OCI-LY3 (cell line): ENCODE data around the gene TDP2.

ENCODE experiments used
- H2AFZ ChIP-seq: fragments of 200-600, 300-600 bp; shearing (Covaris generic); 2 replicates; pipeline ENCODE4 v1.6.0; 2014; ENCODE audit warnings: antibody characterized with exemption, low read depth, low read length
- H3K27ac ChIP-seq: fragments of 200-600, 300-600 bp; sonication (generic); 2 replicates; pipeline ENCODE4 v1.5.1; 2014; ENCODE audit warnings: mild to moderate bottlenecking, low read length, moderate library complexity, mixed read lengths
- H3K27me3 ChIP-seq: fragments of 200-600, 300-600 bp; sonication (generic); 2 replicates; pipeline ENCODE4 v1.6.1; 2014; ENCODE audit warnings: low read depth, low read length, mixed read lengths
- H3K36me3 ChIP-seq: fragments of 200-600, 300-600 bp; sonication (generic); replicated peaks from 2 replicates; pipeline ENCODE3; 2014; ENCODE audit warnings: low read depth, low read length, mixed read lengths
- H3K4me1 ChIP-seq: fragments of 300-600, 200-600 bp; sonication (generic); 2 replicates; pipeline ENCODE4 v1.6.1; 2014; ENCODE audit warnings: low read length, mixed read lengths
- H3K4me2 ChIP-seq: fragments of 200-600, 300-600 bp; sonication (generic); 2 replicates; pipeline ENCODE4 v1.6.1; 2014; ENCODE audit warnings: low read length, mixed read lengths
- H3K4me3 ChIP-seq: fragments of 300-600, 200-600 bp; sonication (generic); 2 replicates; pipeline ENCODE4 v1.5.1; 2014; ENCODE audit warnings: antibody characterized with exemption, mild to moderate bottlenecking, low read length, moderate library complexity
- H3K79me2 ChIP-seq: fragments of 300-600, 200-600 bp; shearing (Covaris generic); 2 replicates; pipeline ENCODE4 v1.6.1; 2014; ENCODE audit warnings: mild to moderate bottlenecking, low read length, mixed read lengths
- H3K9ac ChIP-seq: fragments of 300-600, 200-600 bp; shearing (Covaris generic); 2 replicates; pipeline ENCODE4 v1.6.0; 2014; ENCODE audit warnings: mild to moderate bottlenecking, low read length, moderate library complexity
- H3K9me3 ChIP-seq: fragments of 200-600, 300-600 bp; shearing (Covaris generic); 2 replicates; pipeline ENCODE4 v1.6.1; 2014; ENCODE audit warnings: low read length, mixed read lengths; ENCODE audit not compliant: insufficient read depth
- H4K20me1 ChIP-seq: fragments of 200-600, 300-600 bp; sonication (generic); 2 replicates; pipeline ENCODE4 v1.6.1; 2016; ENCODE audit warnings: low read length, mixed read lengths; ENCODE audit not compliant: insufficient read depth
- CTCF ChIP-seq: fragments of 200-600, 300-600 bp; sonication (generic); IDR thresholded peaks from 2 replicates; pipeline ENCODE4 v1.5.1; 2014; ENCODE audit warnings: antibody characterized with exemption, low read length, low read depth
- EZH2phosphoT487 ChIP-seq: fragments of 200-600 bp; shearing (Covaris generic); IDR thresholded peaks from 2 replicates; pipeline ENCODE4 v1.6.1; 2018; ENCODE audit warnings: antibody characterized with exemption, mixed run types, low read depth

The TDP2 gene

GRCh38 chr6:24692415-24692814 lies 25.7 kb upstream of the TDP2 start:
- H3K4me3 ChIP-seq: no peak overlapping the region
- no peak overlapping the region for H3K4me2 ChIP-seq
- H2AFZ ChIP-seq: no peak overlapping the region
- H3K79me2 ChIP-seq: no peaks in the 10 kb centered on the region
- H4K20me1 ChIP-seq: no peaks in the 10 kb centered on the region
- no peaks in the 10 kb centered on the region for H3K27me3 ChIP-seq
- TF ChIP-seq CTCF: no peak
- no peak for TF ChIP-seq EZH2phosphoT487
- H3K4me1 ChIP-seq: peaks cover 5% of the 10 kb centered on the region; the same call in 1 of the 2 replicates
- H3K9ac ChIP-seq: no peak overlapping the region
- H3K9me3 ChIP-seq: no peaks in the 10 kb centered on the region
- no peak overlapping the region for H3K27ac ChIP-seq
- no peaks in the 10 kb centered on the region for H3K36me3 ChIP-seq

GRCh38 chr6:24692003-24692402 lies 25.3 kb upstream of the TDP2 start:
- peaks cover 5% of the 10 kb centered on the region; the same call in 1 of the 2 replicates for H3K4me1 ChIP-seq
- no peak overlapping the region for H3K4me3 ChIP-seq
- no peaks in the 10 kb centered on the region for H3K79me2 ChIP-seq
- no peak overlapping the region for H2AFZ ChIP-seq
- H3K9ac ChIP-seq: no peak overlapping the region
- TF ChIP-seq CTCF (no peak), EZH2phosphoT487 (no peak)
- H3K4me2 ChIP-seq: no peak overlapping the region
- H3K36me3 ChIP-seq: no peaks in the 10 kb centered on the region
- H3K9me3 ChIP-seq: no peaks in the 10 kb centered on the region
- H3K27ac ChIP-seq: no peak overlapping the region
- H4K20me1 ChIP-seq: no peaks in the 10 kb centered on the region
- H3K27me3 ChIP-seq: no peaks in the 10 kb centered on the region

DNA sequence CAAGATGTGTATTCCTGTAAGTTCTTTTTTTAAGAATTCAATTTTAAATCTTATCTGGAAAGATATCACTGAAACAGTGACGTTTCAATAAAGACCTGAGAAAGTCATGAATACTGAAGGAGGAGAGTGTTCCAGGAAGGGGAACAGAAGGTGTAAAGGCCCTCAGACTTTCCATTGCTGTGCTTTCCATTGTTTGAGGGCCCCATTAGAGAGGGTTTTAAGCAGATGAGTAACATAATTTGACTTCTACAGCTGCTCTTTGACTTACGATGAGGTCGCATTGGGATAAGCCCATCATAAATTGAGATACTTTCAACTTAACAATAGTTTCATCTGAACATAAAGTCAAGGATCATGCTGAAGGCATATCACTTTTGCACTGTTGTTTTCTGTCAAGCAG lies 24.9 kb upstream of the TDP2 start:
- no peaks in the 10 kb centered on the region for H4K20me1 ChIP-seq
- H3K9ac ChIP-seq: no peak overlapping the region
- H3K27ac ChIP-seq: no peak overlapping the region
- H2AFZ ChIP-seq: no peak overlapping the region
- H3K4me1 ChIP-seq: peaks cover 5% of the 10 kb centered on the region; the same call in 1 of the 2 replicates
- no peak overlapping the region for H3K4me2 ChIP-seq
- TF ChIP-seq EZH2phosphoT487 (no peak), CTCF (no peak)
- H3K79me2 ChIP-seq: no peaks in the 10 kb centered on the region
- no peak overlapping the region for H3K4me3 ChIP-seq
- H3K27me3 ChIP-seq: no peaks in the 10 kb centered on the region
- H3K9me3 ChIP-seq: no peaks in the 10 kb centered on the region
- H3K36me3 ChIP-seq: no peaks in the 10 kb centered on the region

GRCh38 chr6:24690593-24690992 lies 23.9 kb upstream of the TDP2 start:
- H3K27me3 ChIP-seq: no peaks in the 10 kb centered on the region
- H2AFZ ChIP-seq: no peak overlapping the region
- no peak overlapping the region for H3K4me3 ChIP-seq
- H4K20me1 ChIP-seq: no peaks in the 10 kb centered on the region
- TF ChIP-seq CTCF (no peak), EZH2phosphoT487 (no peak)
- H3K4me1 ChIP-seq: peaks cover 5% of the 10 kb centered on the region; the same call in 1 of the 2 replicates
- no peaks in the 10 kb centered on the region for H3K9me3 ChIP-seq
- no peak overlapping the region for H3K4me2 ChIP-seq
- no peaks in the 10 kb centered on the region for H3K36me3 ChIP-seq
- H3K9ac ChIP-seq: no peak overlapping the region
- H3K79me2 ChIP-seq: no peaks in the 10 kb centered on the region
- no peak overlapping the region for H3K27ac ChIP-seq
